Testis (tissue), 2 donors: ENCODE results near the gene ING4.

Experiments used
- POLR2A ChIP-seq: fragments of 450-650 bp; IDR thresholded peaks from one replicate; pipeline ENCODE4 v1.6.1; 2017; ENCODE audit warnings: antibody characterized with exemption, mild to moderate bottlenecking, moderate library complexity
- TF ChIP-seq, protein P1 (sequence below), 3 experiments: fragments of 450-650 bp in 2 of 3; fragments of 200-600 bp in 1 of 3; sonication (generic) in 1 of 3; IDR thresholded peaks; one replicate each; pipeline ENCODE4 v1.5.1; 2016 to 2019; ENCODE audit warnings: antibody characterized with exemption in 3 of 3, mild to moderate bottlenecking in 2 of 3, moderate library complexity in 1 of 3

DNA sequence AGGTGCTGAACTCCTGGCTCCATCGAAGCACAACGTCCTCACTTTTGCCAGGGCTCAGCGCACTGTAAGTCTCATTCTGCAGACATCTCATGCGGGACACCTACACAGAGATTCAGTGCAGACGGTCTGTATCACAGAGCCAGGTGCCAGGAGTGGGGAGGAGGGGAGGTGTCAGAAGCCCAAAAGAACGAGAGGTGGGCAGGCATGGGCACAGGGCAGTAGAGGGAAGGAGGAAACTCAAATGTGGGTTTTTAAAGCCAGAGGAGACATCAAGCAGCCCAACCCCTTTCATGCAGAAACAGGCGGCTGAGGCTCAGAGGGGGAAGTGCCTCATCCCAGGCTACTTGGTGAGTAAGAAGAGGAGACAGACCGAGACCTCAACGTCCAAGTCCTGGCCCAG is 24.6 kb downstream of the ING4 start:
- TF ChIP-seq, protein P1, sequence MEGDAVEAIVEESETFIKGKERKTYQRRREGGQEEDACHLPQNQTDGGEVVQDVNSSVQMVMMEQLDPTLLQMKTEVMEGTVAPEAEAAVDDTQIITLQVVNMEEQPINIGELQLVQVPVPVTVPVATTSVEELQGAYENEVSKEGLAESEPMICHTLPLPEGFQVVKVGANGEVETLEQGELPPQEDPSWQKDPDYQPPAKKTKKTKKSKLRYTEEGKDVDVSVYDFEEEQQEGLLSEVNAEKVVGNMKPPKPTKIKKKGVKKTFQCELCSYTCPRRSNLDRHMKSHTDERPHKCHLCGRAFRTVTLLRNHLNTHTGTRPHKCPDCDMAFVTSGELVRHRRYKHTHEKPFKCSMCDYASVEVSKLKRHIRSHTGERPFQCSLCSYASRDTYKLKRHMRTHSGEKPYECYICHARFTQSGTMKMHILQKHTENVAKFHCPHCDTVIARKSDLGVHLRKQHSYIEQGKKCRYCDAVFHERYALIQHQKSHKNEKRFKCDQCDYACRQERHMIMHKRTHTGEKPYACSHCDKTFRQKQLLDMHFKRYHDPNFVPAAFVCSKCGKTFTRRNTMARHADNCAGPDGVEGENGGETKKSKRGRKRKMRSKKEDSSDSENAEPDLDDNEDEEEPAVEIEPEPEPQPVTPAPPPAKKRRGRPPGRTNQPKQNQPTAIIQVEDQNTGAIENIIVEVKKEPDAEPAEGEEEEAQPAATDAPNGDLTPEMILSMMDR (IDR thresholded peaks at IDR 0.05): no peak
- no peak for TF ChIP-seq POLR2A
